Suprapubic skin (tissue), 4 donors: Measurements from ENCODE around the gene CAMSAP3. TPM values are rescaled to one million over a fixed set of nuclear protein-coding genes. Genes with fewer than 3 reads are reported as not detected.

ENCODE experiments used
- DNase-seq, 2 donors: peaks; one replicate each; pipeline ENCODE4 v3.0.0-alpha.2; 2019; ENCODE audit warnings: low spot score in 2 of 2
- H3K27ac ChIP-seq: fragments of 200-600 bp; sonication (generic); one replicate; pipeline ENCODE4 v1.5.1; 2019
- H3K27me3 ChIP-seq: fragments of 200-600 bp; sonication (generic); one replicate; pipeline ENCODE4 v1.5.1; 2019
- H3K36me3 ChIP-seq: fragments of 200-600 bp; sonication (generic); one replicate; pipeline ENCODE4 v1.5.1; 2019
- H3K4me1 ChIP-seq: fragments of 200-600 bp; sonication (generic); one replicate; pipeline ENCODE4 v1.5.1; 2019
- H3K4me3 ChIP-seq: fragments of 200-600 bp; sonication (generic); one replicate; pipeline ENCODE4 v1.5.1; 2019; ENCODE audit warnings: mild to moderate bottlenecking
- H3K9me3 ChIP-seq: fragments of 200-600 bp; sonication (generic); one replicate; pipeline ENCODE4 v1.5.1; 2019
- EP300 ChIP-seq: sonication (generic); formaldehyde crosslinking; IDR thresholded peaks from one replicate; pipeline ENCODE4 v1.6.1; 2017; ENCODE audit warnings: antibody characterized with exemption
- POLR2A ChIP-seq, 2 donors: fragments of 450-650 bp; IDR thresholded peaks; one replicate each; pipeline ENCODE4 v1.6.1; 2017; ENCODE audit warnings: antibody characterized with exemption in 2 of 2, mild to moderate bottlenecking in 2 of 2, moderate library complexity in 2 of 2
- POLR2AphosphoS5 ChIP-seq, 3 donors: sonication (generic); formaldehyde crosslinking; IDR thresholded peaks; one replicate each; pipeline ENCODE4 v1.6.1; 2017; ENCODE audit warnings: antibody characterized with exemption in 3 of 3
- WGBS: methylation state at CpG from one replicate; pipeline ENCODE4 v1.1.5; 2018; 5-methylcytosine and 5-hydroxymethylcytosine counted together
- total RNA-seq, 4 donors: library from RNA; depleted of rRNA; stranded (reverse); fragments of >200 nt; gene quantifications; one replicate each; pipeline ENCODE4 v1.1.0, GENCODE V29; 2016
- TF ChIP-seq, protein P1 (sequence below), 2 donors: fragments of 200-600 bp in 1 of 2; fragments of 450-650 bp in 1 of 2; sonication (generic) in 1 of 2; IDR thresholded peaks; one replicate each; pipeline ENCODE4 v1.5.1; 2016 to 2019; ENCODE audit warnings: antibody characterized with exemption in 2 of 2, mild to moderate bottlenecking in 1 of 2, moderate library complexity in 1 of 2

CAMSAP3 gene
- total RNA-seq, 4 donors from 2014 or later: 60.5 to 82.7 (median 63.9) TPM

DNA sequence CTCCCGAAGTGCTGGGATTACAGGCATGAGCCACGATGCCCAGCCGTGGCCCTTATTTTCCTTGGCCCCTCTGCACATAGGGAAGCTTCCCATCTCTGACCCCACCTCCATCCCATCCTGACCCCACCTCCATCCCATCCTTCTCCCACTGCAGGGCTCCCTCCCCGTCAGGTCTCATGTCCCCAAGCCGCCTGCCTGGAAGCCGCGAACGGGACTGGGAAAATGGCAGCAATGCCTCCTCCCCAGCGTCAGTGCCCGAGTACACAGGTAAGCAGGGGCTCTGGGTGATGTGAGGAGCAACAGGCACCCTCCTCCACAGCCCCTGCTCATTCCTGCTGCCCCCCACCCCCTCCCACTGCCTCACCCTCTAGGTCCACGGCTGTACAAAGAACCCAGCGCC is 21.5 kb downstream of the CAMSAP3 start:
- Histone ChIP-seq H3K4me1 (peaks cover 30% of the 10 kb centered on the region), H3K27ac (no peak overlapping the region), H3K36me3 (peaks cover 69% of the 10 kb centered on the region), H3K4me3 (no peak overlapping the region), H3K27me3 (no peaks in the 10 kb centered on the region), H3K9me3 (no peaks in the 10 kb centered on the region)
- DNase-seq: peak in 1 of 2 donors; percentile 50
- WGBS: 87% methylated on average over 10 of the region's 12 CpGs
- no peak for TF ChIP-seq POLR2AphosphoS5 (IDR thresholded peaks at IDR 0.05)
- no peak for TF ChIP-seq POLR2A (IDR thresholded peaks at IDR 0.05)
- TF ChIP-seq EP300: no peak
- TF ChIP-seq, protein P1, sequence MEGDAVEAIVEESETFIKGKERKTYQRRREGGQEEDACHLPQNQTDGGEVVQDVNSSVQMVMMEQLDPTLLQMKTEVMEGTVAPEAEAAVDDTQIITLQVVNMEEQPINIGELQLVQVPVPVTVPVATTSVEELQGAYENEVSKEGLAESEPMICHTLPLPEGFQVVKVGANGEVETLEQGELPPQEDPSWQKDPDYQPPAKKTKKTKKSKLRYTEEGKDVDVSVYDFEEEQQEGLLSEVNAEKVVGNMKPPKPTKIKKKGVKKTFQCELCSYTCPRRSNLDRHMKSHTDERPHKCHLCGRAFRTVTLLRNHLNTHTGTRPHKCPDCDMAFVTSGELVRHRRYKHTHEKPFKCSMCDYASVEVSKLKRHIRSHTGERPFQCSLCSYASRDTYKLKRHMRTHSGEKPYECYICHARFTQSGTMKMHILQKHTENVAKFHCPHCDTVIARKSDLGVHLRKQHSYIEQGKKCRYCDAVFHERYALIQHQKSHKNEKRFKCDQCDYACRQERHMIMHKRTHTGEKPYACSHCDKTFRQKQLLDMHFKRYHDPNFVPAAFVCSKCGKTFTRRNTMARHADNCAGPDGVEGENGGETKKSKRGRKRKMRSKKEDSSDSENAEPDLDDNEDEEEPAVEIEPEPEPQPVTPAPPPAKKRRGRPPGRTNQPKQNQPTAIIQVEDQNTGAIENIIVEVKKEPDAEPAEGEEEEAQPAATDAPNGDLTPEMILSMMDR (IDR thresholded peaks at IDR 0.05): no peak

DNA sequence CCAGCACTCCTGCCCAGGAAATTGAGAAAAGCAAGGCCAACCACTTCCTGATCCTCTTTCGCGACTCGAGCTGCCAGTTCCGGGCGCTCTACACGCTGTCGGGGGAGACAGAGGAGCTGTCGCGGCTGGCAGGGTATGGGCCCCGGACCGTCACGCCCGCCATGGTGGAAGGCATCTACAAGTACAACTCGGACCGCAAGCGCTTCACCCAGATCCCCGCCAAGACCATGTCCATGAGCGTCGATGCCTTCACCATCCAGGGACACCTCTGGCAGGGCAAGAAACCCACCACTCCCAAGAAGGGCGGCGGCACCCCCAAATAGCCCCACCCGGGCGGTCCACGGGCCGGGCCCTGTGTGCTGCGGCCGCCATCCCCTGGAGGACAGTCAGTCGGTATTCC is 22.1 kb downstream of the CAMSAP3 start:
- peak in 1 of 2 donors; percentile 59 for DNase-seq
- Histone ChIP-seq H3K4me1 (peaks cover 30% of the 10 kb centered on the region), H3K4me3 (no peak overlapping the region), H3K27ac (peak overlapping the region; percentile 69), H3K9me3 (no peaks in the 10 kb centered on the region), H3K27me3 (no peaks in the 10 kb centered on the region), H3K36me3 (peaks cover 69% of the 10 kb centered on the region)
- WGBS: 92% methylated on average over 27 of the region's 28 CpGs
- TF ChIP-seq POLR2A (IDR thresholded peaks at IDR 0.05) (no peak), EP300 (no peak), POLR2AphosphoS5 (IDR thresholded peaks at IDR 0.05) (no peak)
- TF ChIP-seq, protein P1 (IDR thresholded peaks at IDR 0.05): no peak

DNA sequence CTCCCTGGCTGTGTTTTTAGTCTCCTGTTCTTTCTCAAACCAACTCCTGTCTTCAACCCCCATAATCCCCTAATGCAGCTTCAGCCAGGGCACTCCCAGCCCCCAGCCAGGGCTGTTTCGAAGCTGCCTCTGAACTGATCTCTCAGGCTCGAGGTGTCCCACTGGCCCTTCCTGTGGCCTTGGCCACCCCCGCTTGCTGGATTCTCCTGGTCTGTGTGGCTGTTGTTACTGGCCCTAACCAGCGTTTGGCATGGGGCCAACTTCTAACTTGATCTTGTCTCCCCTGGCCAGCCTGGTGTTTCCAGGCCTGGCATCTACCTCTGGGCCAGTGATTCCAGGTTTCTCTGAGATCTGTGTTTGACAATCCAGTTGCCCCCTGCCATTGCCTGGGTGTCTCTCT is 22.7 kb downstream of the CAMSAP3 start:
- Histone ChIP-seq H3K27ac (peak overlapping the region; percentile 69), H3K4me3 (no peak overlapping the region), H3K27me3 (no peaks in the 10 kb centered on the region), H3K4me1 (peaks cover 30% of the 10 kb centered on the region), H3K36me3 (peaks cover 73% of the 10 kb centered on the region), H3K9me3 (no peaks in the 10 kb centered on the region)
- TF ChIP-seq EP300: no peak
- TF ChIP-seq POLR2AphosphoS5 (IDR thresholded peaks at IDR 0.05): no peak
- TF ChIP-seq, protein P1 (IDR thresholded peaks at IDR 0.05): no peak
- no peak for TF ChIP-seq POLR2A (IDR thresholded peaks at IDR 0.05)
- no peak for DNase-seq
- WGBS: 50% methylated on average over 4 of the region's 4 CpGs

DNA sequence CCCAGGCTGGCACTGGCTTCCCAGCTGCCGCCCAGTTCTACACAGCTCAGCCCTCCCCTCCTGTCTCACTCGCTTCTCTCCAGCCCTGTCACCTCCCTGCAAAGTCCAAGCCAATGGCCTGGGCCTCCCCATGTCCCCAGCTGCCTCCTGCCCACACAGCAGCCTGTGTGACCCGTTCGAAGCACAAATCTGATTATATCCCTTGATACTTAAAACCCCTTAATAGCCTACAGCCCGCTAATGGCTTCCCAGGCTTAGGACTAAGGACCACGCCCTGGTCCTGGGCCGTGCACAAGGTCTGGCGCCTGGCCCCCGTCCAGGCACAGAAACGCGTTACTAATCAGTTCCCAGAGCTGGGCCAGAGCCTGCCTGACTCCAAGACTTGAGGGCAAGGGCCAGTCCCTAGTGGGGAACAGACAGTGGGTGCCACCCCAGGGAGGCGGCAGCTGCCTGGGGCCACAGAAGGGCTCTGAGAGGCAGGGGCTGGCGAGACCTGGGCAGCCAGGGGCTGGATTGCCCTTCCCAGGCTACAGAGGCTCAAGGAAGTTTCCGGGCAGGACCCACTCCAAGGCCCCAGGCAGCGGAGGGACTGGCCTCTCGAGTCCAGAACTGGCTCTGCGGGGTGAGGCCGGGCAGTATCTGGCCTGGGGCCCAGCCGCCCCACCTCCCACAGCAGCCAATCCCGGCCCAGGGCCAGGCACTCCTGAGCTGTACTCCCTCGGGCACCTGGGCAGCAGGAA is 23.3 kb downstream of the CAMSAP3 start:
- Histone ChIP-seq H3K4me1 (peaks cover 30% of the 10 kb centered on the region), H3K27ac (peak overlapping the region; percentile 69), H3K4me3 (peak overlapping the region; percentile 9), H3K36me3 (peaks cover 79% of the 10 kb centered on the region), H3K9me3 (no peaks in the 10 kb centered on the region), H3K27me3 (no peaks in the 10 kb centered on the region)
- no peak for TF ChIP-seq POLR2AphosphoS5 (IDR thresholded peaks at IDR 0.05)
- TF ChIP-seq, protein P1 (IDR thresholded peaks at IDR 0.05): no peak
- no peak for DNase-seq
- WGBS: 85% methylated on average over 6 of the region's 21 CpGs

DNA sequence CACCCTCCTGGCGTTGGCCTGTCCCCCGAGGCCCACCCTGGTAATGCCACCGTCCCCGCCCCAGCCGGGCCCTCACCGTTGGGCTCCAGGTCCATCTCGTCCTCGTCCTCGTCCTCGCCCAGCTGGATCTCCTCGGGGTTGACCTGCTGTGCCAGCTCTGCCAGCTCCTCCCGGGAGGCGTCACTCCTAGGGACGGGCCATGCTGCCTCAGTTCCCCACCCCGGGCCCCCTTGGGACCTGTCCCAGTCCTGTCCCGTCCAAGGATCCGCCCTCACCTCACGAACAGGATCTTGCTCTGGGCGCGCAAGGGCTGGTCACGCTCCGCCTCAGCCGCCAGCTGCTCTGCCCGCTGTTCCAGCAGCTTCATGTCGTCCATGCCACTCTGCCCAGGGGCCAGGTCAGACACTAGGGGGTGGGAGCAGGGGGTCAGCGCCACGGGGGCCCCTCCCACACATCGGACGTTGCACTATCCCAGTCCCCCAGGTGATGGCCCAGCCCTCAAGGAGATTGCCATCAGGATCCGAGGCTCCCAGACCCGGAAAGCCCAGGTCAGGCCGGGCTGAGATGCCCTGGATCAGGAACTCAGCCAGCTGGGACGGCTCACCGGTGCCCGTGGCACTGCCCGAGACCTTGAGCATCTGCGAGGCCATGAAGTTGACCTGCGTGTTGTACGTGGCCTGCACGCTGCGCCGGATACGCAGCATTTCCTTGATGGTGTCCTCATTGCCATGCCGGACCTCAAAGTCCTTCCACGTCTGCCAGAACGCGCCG is 24.2 kb downstream of the CAMSAP3 start:
- 66% methylated on average over 11 of the region's 48 CpGs for WGBS
- no peak for DNase-seq
- H3K27ac ChIP-seq: peak overlapping the region; percentile 69

More for the DNA sequence above, 24.2 kb downstream of the CAMSAP3 start:
- H3K4me1 ChIP-seq: peaks cover 30% of the 10 kb centered on the region
- no peaks in the 10 kb centered on the region for H3K27me3 ChIP-seq
- no peaks in the 10 kb centered on the region for H3K9me3 ChIP-seq
- H3K36me3 ChIP-seq: peaks cover 87% of the 10 kb centered on the region
- H3K4me3 ChIP-seq: peak overlapping the region; percentile 9
- TF ChIP-seq POLR2A (IDR thresholded peaks at IDR 0.05): no peak
- no peak for TF ChIP-seq EP300
- TF ChIP-seq POLR2AphosphoS5 (IDR thresholded peaks at IDR 0.05): no peak
- TF ChIP-seq, protein P1 (IDR thresholded peaks at IDR 0.05): no peak
